Dendritic cell treated with granulocyte-macrophage colony-stimulating factor and Interleukin-4, amounts not matched to agents 40 ng/mL and 50 ng/mL, for 4 days (primary cell): ENCODE results near the gene RAPGEF6.
"Not testable (repeated sequence)": the region's sequence is repeated elsewhere in the genome, so short reads cannot be mapped to it uniquely, and the experiment has no call there.

Experiments used
- H3K27ac Mint-ChIP-seq: one replicate; pipeline ENCODE4 v1.8.0; 2022; ENCODE audit warnings: mild to moderate bottlenecking, mixed read lengths
- H3K27me3 Mint-ChIP-seq: one replicate; pipeline ENCODE4 v1.8.0; 2022; ENCODE audit warnings: mild to moderate bottlenecking, mixed read lengths
- H3K36me3 Mint-ChIP-seq: one replicate; pipeline ENCODE4 v1.8.0; 2022; ENCODE audit warnings: low read depth, mixed read lengths
- H3K4me1 Mint-ChIP-seq: one replicate; pipeline ENCODE4 v1.8.0; 2022; ENCODE audit warnings: low read depth, mixed read lengths
- H3K4me3 Mint-ChIP-seq: one replicate; pipeline ENCODE4 v1.8.0; 2022; ENCODE audit warnings: mild to moderate bottlenecking, moderate library complexity, mixed read lengths
- H3K9me3 Mint-ChIP-seq: one replicate; pipeline ENCODE4 v1.8.0; 2022; ENCODE audit warnings: mixed read lengths
- intact Hi-C: fragments of 100-400 bp; cut with micrococcal nuclease; formaldehyde crosslinking; loops from one replicate; pipeline ENCODE4 v1.15.0; 2022

The RAPGEF6 gene

DNA sequence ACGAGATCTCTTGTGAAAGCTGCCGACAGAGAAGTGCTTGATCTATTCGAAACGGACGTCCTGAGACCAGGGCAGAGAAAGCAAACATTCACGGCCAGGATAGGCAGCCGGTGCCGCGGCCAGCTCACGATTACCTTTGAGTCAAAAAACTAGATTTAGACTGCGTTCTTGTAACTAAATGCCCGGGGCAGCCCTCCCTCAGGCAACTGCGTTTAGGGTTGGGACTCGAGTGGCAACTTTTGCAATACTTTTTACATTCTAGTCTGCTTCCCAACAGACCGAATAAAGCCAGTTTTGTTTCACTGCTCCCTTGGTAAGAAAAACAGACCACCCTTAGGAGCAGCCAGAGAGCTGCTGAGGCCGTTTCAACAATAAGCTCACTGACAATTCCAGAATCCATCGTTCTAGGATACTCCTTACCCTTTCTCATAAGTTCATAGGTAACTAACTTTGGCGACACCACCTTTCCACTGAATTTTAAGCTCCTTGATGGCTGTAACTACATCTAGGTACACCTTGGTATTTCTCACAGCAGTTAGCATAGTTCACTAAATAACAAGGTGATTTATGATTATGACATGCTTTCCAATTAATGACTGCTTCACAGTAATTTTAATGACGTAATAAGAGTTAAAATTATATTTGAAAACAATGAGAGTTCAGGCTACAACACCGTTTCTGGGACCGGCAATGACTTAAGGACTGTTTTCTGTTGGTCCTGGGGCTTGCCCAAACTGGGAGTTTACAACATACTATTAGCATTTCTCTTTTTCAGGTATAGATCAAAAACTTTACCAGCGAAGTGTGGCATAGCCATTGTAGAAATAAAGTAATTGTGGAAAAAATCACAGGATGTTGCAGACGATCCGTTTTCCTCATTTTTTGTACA is 899 bp upstream of the RAPGEF6 start:
- Mint-ChIP-seq H3K9me3 (no peaks in the 10 kb centered on the region), H3K4me1 (peaks cover 8% of the 10 kb centered on the region), H3K4me3 (peak overlapping the region; percentile 93), H3K27me3 (no peaks in the 10 kb centered on the region), H3K27ac (peak overlapping the region; percentile 98), H3K36me3 (peaks cover 15% of the 10 kb centered on the region)
- intact Hi-C loops = loop anchor here (1.0 to 2.0 kb wide), 2 partner anchors 8 to 161 kb away; partner anchors contain the start of gene FNIP1

DNA sequence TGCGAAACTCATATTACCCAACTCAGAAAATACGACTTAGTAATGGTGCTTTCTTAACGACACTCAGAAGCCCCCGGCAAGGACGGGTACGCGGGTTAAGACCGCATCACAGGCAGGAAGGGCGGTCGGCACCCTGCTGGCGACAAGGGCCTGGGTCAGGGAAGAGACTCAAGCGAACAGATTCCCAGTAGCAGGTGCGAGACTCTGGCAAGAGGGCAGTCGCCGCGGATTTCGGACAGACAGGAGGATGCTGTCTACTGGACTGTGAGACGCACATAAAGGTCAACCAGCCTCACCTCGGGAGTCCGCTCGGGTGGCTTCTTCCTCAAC is 398 bp downstream of the RAPGEF6 start:
- Mint-ChIP-seq H3K9me3 (no peaks in the 10 kb centered on the region), H3K4me1 (peaks cover 8% of the 10 kb centered on the region), H3K27ac (peak overlapping the region; percentile 98), H3K27me3 (no peaks in the 10 kb centered on the region), H3K36me3 (peaks cover 15% of the 10 kb centered on the region), H3K4me3 (peak overlapping the region; percentile 93)
- intact Hi-C loops = loop anchor here (2.0 kb wide), 1 partner anchor 162 kb away; the partner anchor contains the start of gene FNIP1

DNA sequence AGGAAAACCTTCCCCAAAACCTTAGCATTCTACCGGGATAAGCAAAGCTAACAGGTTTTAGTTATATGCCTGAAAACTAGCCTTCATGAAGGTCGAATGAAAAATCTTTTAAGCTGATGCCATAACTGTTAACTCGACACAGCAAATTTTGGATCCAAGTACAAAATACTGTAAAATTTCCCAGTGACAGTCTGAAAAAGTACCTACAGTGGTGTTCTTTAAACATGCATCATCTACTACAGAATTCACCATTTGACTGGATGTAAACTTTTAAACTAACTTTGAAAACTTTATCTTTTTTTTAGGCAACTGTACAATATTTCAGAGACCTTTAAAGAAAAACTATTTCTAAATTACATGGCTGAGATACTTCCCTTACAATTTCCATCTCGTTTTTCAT is 791 bp downstream of the RAPGEF6 start:
- intact Hi-C loops = loop anchor here (2.0 kb wide), 1 partner anchor 163 kb away; the partner anchor contains the start of gene FNIP1
- Mint-ChIP-seq H3K9me3 (no peaks in the 10 kb centered on the region), H3K4me3 (peak overlapping the region; percentile 93), H3K36me3 (peaks cover 19% of the 10 kb centered on the region), H3K4me1 (peaks cover 11% of the 10 kb centered on the region), H3K27ac (peak overlapping the region; percentile 98), H3K27me3 (no peaks in the 10 kb centered on the region)

DNA sequence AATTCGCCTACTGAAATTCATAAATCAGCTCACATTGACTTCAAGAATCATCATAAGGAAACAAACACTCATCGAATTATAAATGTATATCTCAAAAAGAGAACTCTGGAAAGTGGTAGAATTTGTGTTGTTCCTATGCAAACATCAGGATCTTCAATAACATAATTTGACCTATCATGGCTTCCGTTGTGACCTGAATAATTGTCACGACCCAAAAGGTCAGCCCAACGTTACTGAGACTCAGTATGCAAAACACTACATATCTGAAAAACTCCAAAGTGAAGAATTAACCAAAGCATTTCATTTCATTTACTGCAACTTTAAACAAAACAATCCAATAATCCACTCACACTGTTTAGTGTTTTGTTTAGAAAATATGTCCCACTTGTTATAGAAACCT is 1.2 kb downstream of the RAPGEF6 start:
- H3K27ac Mint-ChIP-seq = peak overlapping the region; percentile 98
- no peaks in the 10 kb centered on the region for H3K9me3 Mint-ChIP-seq
- intact Hi-C loops = loop anchor here (2.0 kb wide), 1 partner anchor 163 kb away; the partner anchor contains the start of gene FNIP1
- peak overlapping the region; percentile 93 for H3K4me3 Mint-ChIP-seq
- peaks cover 15% of the 10 kb centered on the region for H3K4me1 Mint-ChIP-seq
- no peaks in the 10 kb centered on the region for H3K27me3 Mint-ChIP-seq
- peaks cover 23% of the 10 kb centered on the region for H3K36me3 Mint-ChIP-seq

DNA sequence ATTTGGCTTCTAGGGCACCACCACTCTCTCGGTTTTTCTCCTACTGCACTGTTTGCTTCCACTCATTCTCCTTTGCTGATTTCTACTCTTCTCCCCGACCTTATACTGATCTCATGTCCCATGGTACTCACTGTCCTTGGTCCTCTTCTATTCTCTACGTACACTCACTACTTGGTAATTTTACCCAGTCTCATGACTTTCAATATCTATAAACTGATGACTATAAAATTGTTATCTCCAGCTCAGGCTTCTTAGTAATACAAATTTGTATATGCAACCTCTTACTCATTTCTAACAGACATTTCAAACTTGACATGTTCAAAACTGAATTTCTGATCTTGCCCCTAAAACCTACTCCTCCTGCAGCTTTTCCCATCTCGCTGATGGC is 4.1 kb downstream of the RAPGEF6 start:
- H3K27me3 Mint-ChIP-seq = no peaks in the 10 kb centered on the region
- H3K4me3 Mint-ChIP-seq = no peak overlapping the region
- peaks cover 8% of the 10 kb centered on the region for H3K4me1 Mint-ChIP-seq
- H3K9me3 Mint-ChIP-seq = no peaks in the 10 kb centered on the region
- peaks cover 26% of the 10 kb centered on the region for H3K36me3 Mint-ChIP-seq
- intact Hi-C loops = no loop called here
- H3K27ac Mint-ChIP-seq = no peak overlapping the region

DNA sequence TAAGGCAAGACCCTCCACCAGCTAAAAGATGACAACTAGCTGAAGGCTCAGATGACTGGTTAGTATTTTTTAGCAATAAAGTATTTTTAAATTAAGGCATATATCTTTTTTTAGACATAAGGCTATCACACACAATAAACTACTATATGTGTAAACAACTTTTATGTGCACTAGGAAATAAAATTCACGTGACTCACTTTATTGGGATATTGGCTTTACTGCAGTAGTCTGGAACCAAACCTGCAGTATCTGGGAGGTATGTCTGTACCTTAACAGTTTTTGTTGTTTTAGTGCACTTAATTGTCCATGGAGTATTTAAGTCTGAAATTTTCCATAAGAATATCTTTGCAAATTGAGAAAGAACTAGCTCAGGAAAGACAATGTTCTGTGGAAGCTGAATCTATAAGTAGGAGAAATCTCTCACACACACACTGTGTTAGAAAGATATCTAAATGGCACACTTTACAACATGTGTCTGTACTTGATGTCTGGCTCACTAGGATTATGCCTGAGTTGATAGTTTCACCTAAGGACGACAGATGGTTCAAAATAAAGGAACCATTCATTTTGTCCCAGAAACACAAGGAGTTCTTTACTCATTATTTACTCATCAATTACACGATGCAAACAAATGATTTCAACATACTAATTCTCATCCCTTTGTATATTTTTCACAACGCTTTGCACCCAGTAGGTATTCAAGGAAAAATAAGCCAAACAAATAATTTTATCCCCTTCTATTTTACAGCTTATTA is 4.6 kb downstream of the RAPGEF6 start:
- intact Hi-C loops = no loop called here
- Mint-ChIP-seq H3K4me3 (no peak overlapping the region), H3K36me3 (peaks cover 30% of the 10 kb centered on the region), H3K27me3 (no peaks in the 10 kb centered on the region), H3K9me3 (no peaks in the 10 kb centered on the region), H3K27ac (no peak overlapping the region), H3K4me1 (peaks cover 8% of the 10 kb centered on the region)

DNA sequence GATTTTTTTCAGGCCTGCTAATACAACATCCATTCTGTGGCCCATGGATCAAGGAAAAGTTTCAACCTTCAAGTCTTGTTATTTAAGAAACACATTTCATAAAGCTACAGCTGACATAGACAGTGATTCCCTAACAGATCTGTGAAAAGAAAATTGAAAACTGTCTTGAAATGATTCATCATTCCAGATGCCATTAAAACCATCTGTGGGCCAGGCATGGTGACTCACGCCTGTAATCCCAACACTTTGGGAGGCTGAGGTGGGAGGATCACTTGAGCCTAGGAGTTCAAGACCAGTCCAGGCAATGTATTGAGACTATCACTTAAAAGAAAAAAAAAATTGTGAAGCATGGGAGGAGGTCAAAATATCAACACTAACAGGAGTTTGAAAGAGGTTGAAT is 6.0 kb downstream of the RAPGEF6 start:
- Mint-ChIP-seq H3K4me1 (peaks cover 8% of the 10 kb centered on the region), H3K27ac (no peak overlapping the region), H3K9me3 (no peaks in the 10 kb centered on the region), H3K4me3 (no peak overlapping the region), H3K27me3 (no peaks in the 10 kb centered on the region), H3K36me3 (peaks cover 28% of the 10 kb centered on the region)
- intact Hi-C loops = no loop called here

DNA sequence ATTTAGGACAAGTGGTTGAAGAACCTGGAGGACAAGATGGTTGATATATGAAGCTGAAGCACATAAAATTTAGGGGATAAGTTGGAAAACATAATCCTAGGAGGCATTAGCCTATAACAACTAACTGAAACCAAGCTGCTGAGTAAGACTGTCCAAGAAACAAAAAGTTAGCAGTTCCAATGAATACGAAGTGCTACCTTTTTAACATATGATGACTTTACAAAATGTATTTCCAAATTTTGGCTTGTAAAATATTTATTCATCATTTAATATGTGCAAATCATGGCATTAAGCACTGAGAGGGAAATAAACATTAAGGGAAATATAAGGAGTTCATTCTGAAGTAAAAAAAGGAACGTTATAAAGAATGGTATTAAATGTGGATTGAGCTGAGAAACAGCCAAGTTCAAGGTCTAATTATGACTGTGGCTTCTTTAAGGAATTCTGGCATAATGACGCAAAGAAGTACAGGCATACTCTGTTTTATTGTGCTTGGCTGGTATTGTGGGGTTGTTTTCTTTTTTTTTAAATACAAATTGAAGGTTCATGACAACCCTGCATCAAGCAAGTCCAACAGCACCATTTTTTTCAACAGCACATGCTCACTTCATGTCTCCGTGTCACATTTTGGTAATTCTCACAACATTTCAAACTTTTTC is 7.7 kb downstream of the RAPGEF6 start:
- Mint-ChIP-seq H3K27me3 (no peaks in the 10 kb centered on the region), H3K27ac (no peak overlapping the region), H3K9me3 (no peaks in the 10 kb centered on the region), H3K4me3 (no peak overlapping the region), H3K36me3 (peaks cover 38% of the 10 kb centered on the region), H3K4me1 (peaks cover 8% of the 10 kb centered on the region)
- intact Hi-C loops = no loop called here

DNA sequence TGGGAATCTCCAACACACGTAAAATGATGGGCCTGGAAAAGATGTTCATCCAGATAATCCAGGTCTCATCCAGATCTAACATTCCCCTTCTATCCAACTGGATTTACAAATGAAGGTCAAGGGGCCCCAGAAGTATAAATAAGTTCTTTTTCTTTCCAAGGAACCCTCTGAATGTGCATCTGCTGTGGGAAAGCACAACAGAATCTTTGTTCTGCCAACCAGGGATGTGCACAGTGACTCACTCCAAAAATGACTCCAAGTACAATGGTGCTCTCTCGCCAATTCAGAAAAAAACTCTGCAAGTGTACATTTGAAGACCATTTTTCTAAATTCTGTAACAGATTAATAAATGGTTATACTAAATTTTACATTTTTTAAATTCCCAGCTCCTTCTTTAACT is 12.4 kb downstream of the RAPGEF6 start:
- Mint-ChIP-seq H3K36me3 (peaks cover 38% of the 10 kb centered on the region), H3K4me1 (peaks cover 30% of the 10 kb centered on the region), H3K27me3 (no peaks in the 10 kb centered on the region), H3K9me3 (no peaks in the 10 kb centered on the region), H3K27ac (no peak overlapping the region), H3K4me3 (no peak overlapping the region)
- intact Hi-C loops = no loop called here

DNA sequence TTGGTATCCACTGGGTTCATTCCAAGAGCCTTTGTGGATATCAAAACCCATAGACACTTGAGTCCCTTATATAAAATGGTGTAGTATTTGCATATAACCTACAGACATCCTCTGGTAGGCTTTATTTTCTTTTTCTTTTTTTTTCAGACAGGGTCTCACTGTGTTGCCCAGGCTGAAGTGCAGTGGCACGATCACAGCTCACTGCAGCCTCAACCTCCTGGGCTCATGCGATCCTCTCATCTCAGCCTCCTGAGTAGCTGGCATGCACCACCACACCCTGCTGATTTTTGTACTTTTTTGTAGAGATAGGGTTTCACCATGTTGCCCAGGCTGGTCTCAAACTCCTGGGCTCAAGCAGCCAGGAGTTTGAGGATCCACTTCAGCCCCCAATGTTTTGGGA is 13.9 kb downstream of the RAPGEF6 start:
- intact Hi-C loops, H3K4me3 Mint-ChIP-seq, H3K27me3 Mint-ChIP-seq, H3K27ac Mint-ChIP-seq, H3K9me3 Mint-ChIP-seq: not testable (repeated sequence)
- Mint-ChIP-seq H3K36me3 (peaks cover 38% of the 10 kb centered on the region), H3K4me1 (peaks cover 42% of the 10 kb centered on the region)

DNA sequence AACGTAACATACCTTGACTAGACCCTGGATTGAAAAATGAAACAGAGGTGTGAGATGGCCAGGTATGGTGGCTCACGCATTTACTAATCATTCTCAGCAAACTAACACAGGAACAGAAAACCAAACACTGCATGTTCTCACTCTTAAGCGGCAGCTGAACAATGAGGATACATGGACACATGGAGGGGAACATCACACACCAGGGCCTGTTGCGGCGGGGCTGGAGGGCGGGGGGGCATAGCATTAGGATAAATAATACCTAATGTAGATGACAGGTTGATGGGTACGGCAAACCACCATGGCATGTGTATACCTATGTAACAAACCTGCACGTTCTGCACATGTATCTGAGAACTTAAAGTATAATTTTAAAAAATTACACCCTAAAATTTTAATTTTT is 15.9 kb downstream of the RAPGEF6 start:
- Mint-ChIP-seq H3K9me3 (peaks cover 7% of the 10 kb centered on the region), H3K27me3 (no peaks in the 10 kb centered on the region), H3K4me1 (peaks cover 48% of the 10 kb centered on the region), H3K27ac (no peak overlapping the region), H3K4me3 (no peak overlapping the region), H3K36me3 (peaks cover 25% of the 10 kb centered on the region)
- intact Hi-C loops = no loop called here

DNA sequence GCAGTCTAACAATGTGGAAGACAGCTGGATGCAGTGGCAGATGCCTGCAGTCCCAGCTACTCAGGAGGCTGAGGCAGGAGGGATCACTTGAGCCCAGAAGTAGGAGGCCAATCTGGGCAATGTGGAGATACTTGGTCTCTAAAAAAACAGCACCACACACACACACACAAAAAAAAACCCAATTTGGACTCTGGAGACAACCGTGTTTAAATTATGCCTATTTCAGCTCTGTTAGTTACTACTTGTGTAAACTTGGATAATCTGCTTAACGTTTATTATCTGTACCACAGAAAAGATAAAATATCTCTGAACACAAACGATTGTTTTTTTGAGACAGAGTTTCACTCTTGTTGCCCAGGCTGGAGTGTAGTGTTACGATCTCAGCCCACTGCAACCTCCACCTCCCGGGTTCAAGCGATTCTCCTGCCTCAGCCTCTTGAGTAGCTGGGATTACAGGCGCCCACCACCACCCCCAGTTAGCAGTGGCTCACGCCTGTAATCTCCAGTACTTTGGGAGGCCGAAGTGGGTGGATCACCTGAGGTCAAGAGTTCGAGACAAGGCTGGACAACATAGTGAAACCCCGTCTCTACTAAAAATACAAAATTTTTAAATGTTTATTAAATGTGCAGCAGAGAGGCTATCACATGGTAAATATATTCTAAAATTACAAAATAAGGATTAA is 17.7 kb downstream of the RAPGEF6 start:
- Mint-ChIP-seq H3K36me3 (peaks cover 12% of the 10 kb centered on the region), H3K4me1 (peaks cover 53% of the 10 kb centered on the region), H3K27me3 (no peaks in the 10 kb centered on the region), H3K4me3 (no peak overlapping the region), H3K9me3 (peaks cover 10% of the 10 kb centered on the region), H3K27ac (peak overlapping the region; percentile 53)
- intact Hi-C loops = no loop called here

DNA sequence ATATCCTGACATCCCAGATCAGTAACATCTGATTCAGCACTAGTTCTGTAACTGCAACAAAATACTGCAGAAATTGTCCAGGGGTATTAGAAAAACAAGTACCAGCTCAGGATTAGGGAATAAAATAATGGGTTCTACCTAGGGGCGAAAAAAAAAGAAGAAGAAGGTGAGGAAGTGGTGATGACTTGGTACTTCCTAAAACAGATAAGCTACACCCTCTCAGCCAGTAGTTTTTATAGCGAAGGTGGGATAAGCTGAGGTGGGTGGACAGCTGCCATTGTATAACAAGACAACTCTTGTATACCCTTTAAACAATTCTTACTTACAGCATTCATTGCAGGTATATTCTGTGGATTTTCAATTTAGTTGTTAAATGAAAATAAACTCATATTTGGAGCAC is 19.1 kb downstream of the RAPGEF6 start:
- Mint-ChIP-seq H3K36me3 (peaks cover 5% of the 10 kb centered on the region), H3K4me3 (no peak overlapping the region), H3K27ac (no peak overlapping the region), H3K4me1 (peaks cover 44% of the 10 kb centered on the region), H3K27me3 (no peaks in the 10 kb centered on the region), H3K9me3 (peaks cover 10% of the 10 kb centered on the region)
- intact Hi-C loops = no loop called here
